HuH-7 (cell line): Measurements from ENCODE around the gene PLEKHA5.

Experiments
- DNase-seq: peaks from one replicate; pipeline ENCODE4 v3.0.0; 2011; ENCODE audit warnings: low spot score

PLEKHA5 gene

GRCh38 chr12:19230896-19231295 is 101.4 kb downstream of the PLEKHA5 start:
- no peak for DNase-seq

- DNase-seq: no peak
Measured at GRCh38 chr12:19234171-19234704, 104.7 kb downstream of the PLEKHA5 start.

- no peak for DNase-seq
Measured at GRCh38 chr12:19234981-19235871, 105.7 kb downstream of the PLEKHA5 start.

DNA sequence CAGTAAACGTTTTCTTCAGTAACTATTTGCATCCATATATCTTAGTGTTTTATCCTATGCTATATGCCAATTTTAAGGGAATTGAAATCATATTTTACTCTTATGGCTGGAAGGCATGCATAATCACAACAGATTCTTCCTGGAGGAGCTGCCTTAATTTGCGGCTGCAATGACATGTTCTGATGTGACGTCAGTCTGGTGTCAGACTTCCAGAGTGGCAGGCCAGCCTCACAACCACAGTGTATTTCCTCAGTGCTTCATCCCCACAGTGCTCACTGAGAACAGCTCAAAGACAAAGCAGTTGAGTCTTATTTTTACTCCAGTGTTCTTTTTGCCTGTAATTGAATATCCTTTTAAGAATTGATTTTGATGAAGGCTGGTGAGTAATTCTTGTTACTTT is 107.1 kb downstream of the PLEKHA5 start:
- DNase-seq: no peak

- DNase-seq: no peak
Measured at GRCh38 chr12:19238540-19238939, 109.0 kb downstream of the PLEKHA5 start.

DNA sequence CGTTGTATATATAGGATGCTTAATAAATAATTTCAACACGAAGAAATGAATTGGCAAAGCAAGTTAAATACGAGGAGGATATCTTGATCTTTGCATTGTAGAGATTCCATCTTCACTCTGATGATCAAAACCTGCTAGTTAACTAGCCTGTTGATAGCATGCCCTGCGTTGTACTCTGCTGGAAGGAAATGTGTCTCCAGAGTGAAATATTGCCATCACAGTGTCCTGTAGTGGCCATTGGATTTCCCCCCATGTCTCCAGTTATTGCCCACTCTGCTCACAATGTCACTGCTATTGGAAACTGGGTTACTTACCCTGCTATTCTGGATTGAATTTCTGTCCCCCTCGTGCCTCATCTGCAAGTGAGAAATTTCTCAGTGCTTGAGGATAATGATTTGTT is 109.6 kb downstream of the PLEKHA5 start:
- DNase-seq: no peak

GRCh38 chr12:19239616-19240234 is 110.2 kb downstream of the PLEKHA5 start:
- no peak for DNase-seq

GRCh38 chr12:19242581-19242980 is 113.0 kb downstream of the PLEKHA5 start:
- no peak for DNase-seq

GRCh38 chr12:19243551-19243950 is 114.0 kb downstream of the PLEKHA5 start:
- no peak for DNase-seq

DNA sequence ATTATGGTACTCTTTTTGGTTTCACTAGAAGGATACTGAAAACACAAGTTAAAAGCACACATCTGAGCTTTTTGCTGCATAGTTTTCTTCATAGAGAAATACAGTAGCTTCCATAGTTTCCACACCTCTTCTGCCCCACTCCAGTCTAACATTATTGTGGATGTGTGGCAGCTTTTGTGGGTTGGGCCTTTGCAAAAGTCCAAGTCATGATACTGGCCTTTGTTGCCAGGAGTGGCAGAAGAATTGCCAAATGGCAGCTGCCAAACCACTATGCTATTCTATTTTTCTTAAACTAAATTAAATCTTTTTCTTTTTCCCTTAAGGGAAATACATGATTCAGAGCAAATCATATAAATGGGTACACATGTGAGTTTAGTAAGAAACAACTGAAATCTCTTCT is 114.8 kb downstream of the PLEKHA5 start:
- DNase-seq: no peak

DNA sequence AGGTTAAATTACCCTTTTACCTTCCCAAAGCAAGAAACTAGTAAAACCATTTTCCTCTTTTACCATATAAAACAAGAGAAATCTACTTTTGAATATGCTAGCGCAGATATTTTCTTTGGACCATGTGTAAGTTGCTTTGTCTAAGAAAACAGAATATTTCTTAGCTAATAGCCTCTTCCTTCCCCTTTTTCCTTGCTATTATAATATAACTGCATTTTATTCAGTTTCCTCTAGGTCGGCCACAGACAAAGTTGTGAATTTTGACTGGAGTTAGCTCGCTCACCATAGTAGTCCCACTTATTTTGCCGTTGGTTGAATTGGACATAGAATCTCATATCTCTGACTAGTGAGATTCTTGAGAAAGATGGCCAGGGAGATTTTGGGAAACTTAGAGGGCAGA is 115.6 kb downstream of the PLEKHA5 start:
- DNase-seq: no peak

DNA sequence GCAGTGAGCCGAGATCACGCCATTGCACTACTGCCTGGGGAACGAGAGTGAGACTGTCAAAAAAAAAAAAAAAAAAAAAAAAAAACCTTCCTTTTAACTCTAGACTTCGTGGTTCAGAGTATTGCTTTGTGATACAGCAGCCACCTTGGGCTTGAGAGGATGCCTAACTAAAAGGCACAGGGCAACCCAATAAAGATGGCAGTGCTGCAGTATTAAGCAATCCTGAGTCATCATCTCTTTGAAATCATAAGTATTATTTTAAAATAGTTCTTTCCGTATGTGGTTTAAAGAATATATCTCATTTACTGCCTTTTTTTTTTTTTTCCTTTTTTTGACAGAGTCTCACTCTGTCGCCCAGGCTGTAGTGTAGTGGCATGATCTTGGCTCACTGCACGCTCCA is 116.1 kb downstream of the PLEKHA5 start:
- DNase-seq: no peak

- no peak for DNase-seq
Measured at GRCh38 chr12:19246933-19247332, 117.4 kb downstream of the PLEKHA5 start.

DNA sequence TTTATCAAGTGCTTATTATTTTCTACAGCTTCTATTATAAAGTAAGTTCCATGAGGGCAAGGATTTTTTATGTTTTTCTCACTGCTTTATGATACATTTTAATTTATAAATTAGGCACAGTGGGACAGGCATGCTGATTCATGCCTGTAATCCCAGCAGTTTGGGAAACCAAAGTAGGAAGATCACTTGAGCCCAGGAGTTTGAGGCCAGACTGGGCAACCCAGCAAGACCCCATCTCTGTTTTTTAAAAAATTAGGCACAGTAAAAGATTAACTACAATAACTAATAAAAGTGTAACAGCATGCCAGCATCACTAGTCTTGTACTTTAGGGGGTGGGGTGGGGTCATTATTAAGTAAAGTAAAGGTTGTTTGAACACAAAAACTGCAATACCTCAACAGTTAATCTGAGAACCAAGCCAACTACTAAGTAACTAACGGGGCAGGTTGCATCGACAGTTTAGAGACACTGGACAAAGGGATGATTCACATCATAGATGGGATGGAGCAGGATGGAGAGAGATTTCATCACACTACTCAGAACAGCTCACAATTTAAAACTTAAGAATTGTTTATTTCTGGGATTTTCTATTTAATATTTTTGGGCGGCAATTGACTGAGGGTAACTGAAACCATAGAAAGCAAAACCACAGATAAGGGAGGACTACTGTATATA is 119.5 kb downstream of the PLEKHA5 start:
- DNase-seq: no peak

DNA sequence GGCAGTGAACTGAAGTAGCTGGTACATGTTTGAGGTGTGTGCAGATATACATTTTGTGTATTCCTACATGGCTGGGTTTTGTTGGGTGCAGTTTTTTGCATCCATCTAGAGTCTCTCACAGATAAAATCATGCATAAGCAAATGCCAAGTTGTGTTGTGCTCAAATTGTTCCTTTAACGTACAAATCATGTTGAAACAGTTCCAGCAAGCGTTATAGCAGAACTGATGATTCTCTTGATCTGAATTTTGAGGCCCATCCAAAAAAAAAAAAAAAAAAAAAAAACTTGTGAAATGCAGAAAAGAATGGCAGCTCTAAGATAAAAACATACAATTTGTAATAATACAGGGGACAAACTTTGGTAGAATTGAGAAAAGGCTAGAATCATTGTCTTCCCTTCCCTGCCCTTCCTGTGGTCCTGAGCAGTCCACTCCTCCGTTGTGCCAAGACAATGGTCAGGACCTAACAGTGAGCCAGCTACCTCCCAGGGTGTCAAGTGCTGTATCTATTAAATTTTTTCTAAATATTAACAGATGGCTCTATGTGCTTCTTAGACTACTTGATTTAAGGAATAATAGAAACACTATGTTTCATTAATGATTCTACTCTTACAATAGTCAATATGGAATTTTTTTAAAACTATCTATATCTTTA is 122.1 kb downstream of the PLEKHA5 start:
- no peak for DNase-seq

DNA sequence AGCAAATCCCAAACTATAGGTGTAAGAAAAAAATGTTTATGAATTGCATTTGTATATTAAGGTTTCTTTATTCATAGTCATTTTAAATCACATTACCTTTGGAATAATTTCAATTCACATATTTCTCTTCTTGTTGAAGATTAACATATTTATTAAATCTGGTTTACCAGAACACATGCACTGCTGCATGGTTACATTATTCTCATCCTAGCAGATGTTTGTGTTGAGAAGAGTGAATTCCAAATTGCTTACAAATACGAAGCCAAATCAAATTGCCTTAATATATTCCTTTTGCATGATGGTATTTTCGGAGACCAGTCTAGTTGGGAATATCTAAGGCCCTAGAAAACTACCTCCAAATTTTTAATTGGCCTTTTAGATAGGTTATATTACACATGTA is 130.6 kb downstream of the PLEKHA5 start:
- DNase-seq: no peak

GRCh38 chr12:19261773-19262172 is 132.2 kb downstream of the PLEKHA5 start:
- no peak for DNase-seq

GRCh38 chr12:19263672-19264071 is 134.1 kb downstream of the PLEKHA5 start:
- DNase-seq: no peak

- DNase-seq: no peak
Measured at GRCh38 chr12:19273482-19274330, 144.2 kb downstream of the PLEKHA5 start.

- no peak for DNase-seq
Measured at GRCh38 chr12:19276767-19277166, 147.2 kb downstream of the PLEKHA5 start.

DNA sequence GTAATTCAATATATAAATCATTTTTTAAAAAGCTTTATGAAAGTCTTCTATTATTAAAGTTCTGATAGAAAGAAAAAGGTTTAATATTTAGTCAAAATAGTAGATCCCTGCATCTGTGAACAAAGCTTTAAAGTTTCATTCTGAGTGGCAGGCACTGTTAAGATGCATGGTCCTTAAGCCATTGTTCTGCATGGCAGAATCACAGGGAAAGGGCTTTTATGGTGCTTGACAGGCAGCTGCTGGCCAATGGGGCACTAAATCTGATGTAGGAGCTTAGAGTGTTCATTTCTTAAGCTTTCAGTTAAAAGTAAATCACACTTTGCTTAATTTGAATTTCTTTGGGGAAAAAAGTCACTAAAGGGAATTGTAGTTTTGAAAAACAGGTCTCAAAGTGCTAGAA is 148.2 kb downstream of the PLEKHA5 start:
- no peak for DNase-seq
